ENCODE results near the gene UBAP1.
"Not testable (repeated sequence)": the region's sequence is repeated elsewhere in the genome, so short reads cannot be mapped to it uniquely, and the experiment has no call there.

The UBAP1 gene

GRCh38 chr9:34200092-34200491 lies 21.2 kb downstream of the UBAP1 start:
- no peaks in the 10 kb centered on the region for H3K9me3 ChIP-seq (ENCODE audit: control insufficient read depth in 1 of 2, low read length in 2 of 2)
- H3K27ac ChIP-seq (ENCODE audit: low read depth, low read length), result no peak overlapping the region
- peaks cover 0 to 4% of the 10 kb centered on the region in 2 donors for H3K4me1 ChIP-seq (ENCODE audit: control insufficient read depth in 1 of 2, insufficient read depth in 2 of 2, low read length in 2 of 2)
- H3K9ac ChIP-seq (ENCODE audit: low read depth in 1 of 2, low read length in 2 of 2), result no peak overlapping the region
- H3K36me3 ChIP-seq (ENCODE audit: control insufficient read depth in 1 of 2, insufficient read depth in 2 of 2, low read length in 2 of 2), result peaks cover 5 to 13% of the 10 kb centered on the region in 2 donors
- H3K4me3 ChIP-seq (ENCODE audit: low read depth in 1 of 2, low read length in 2 of 2), result no peak overlapping the region
- H3K27me3 ChIP-seq (ENCODE audit: control insufficient read depth in 1 of 2, insufficient read depth in 2 of 2, low read length in 2 of 2), result no peaks in the 10 kb centered on the region

GRCh38 chr9:34203275-34203991 lies 24.6 kb downstream of the UBAP1 start:
- H3K27me3 ChIP-seq (ENCODE audit: control insufficient read depth in 1 of 2, insufficient read depth in 2 of 2, low read length in 2 of 2), result no peaks in the 10 kb centered on the region
- H3K9me3 ChIP-seq (ENCODE audit: control insufficient read depth in 1 of 2, low read length in 2 of 2), result no peaks in the 10 kb centered on the region
- H3K36me3 ChIP-seq (ENCODE audit: control insufficient read depth in 1 of 2, insufficient read depth in 2 of 2, low read length in 2 of 2), result peaks cover 5 to 9% of the 10 kb centered on the region in 2 donors
- no peak overlapping the region for H3K27ac ChIP-seq (ENCODE audit: low read depth, low read length)
- H3K9ac ChIP-seq (ENCODE audit: low read depth in 1 of 2, low read length in 2 of 2), result no peak overlapping the region
- no peaks in the 10 kb centered on the region for H3K4me1 ChIP-seq (ENCODE audit: control insufficient read depth in 1 of 2, insufficient read depth in 2 of 2, low read length in 2 of 2)
- H3K4me3 ChIP-seq (ENCODE audit: low read depth in 1 of 2, low read length in 2 of 2), result no peak overlapping the region

- H3K4me3 ChIP-seq (ENCODE audit: low read depth in 1 of 2, low read length in 2 of 2), result no peak overlapping the region
- H3K36me3 ChIP-seq (ENCODE audit: control insufficient read depth in 1 of 2, insufficient read depth in 2 of 2, low read length in 2 of 2), result peaks cover 5 to 9% of the 10 kb centered on the region in 2 donors
- no peak overlapping the region for H3K27ac ChIP-seq (ENCODE audit: low read depth, low read length)
- H3K4me1 ChIP-seq (ENCODE audit: control insufficient read depth in 1 of 2, insufficient read depth in 2 of 2, low read length in 2 of 2), result no peaks in the 10 kb centered on the region
- H3K9ac ChIP-seq (ENCODE audit: low read depth in 1 of 2, low read length in 2 of 2), result no peak overlapping the region
- no peaks in the 10 kb centered on the region for H3K27me3 ChIP-seq (ENCODE audit: control insufficient read depth in 1 of 2, insufficient read depth in 2 of 2, low read length in 2 of 2)
- no peaks in the 10 kb centered on the region for H3K9me3 ChIP-seq (ENCODE audit: control insufficient read depth in 1 of 2, low read length in 2 of 2)
These were observed 25.3 kb downstream of the UBAP1 start for GRCh38 chr9:34203992-34204635.

- Histone ChIP-seq H3K9ac (ENCODE audit: low read depth in 1 of 2, low read length in 2 of 2) (no peak overlapping the region), H3K4me1 (ENCODE audit: control insufficient read depth in 1 of 2, insufficient read depth in 2 of 2, low read length in 2 of 2) (no peaks in the 10 kb centered on the region), H3K36me3 (ENCODE audit: control insufficient read depth in 1 of 2, insufficient read depth in 2 of 2, low read length in 2 of 2) (peaks cover 5 to 9% of the 10 kb centered on the region in 2 donors), H3K27ac (ENCODE audit: low read depth, low read length) (no peak overlapping the region), H3K4me3 (ENCODE audit: low read depth in 1 of 2, low read length in 2 of 2) (no peak overlapping the region), H3K9me3 (ENCODE audit: control insufficient read depth in 1 of 2, low read length in 2 of 2) (no peaks in the 10 kb centered on the region), H3K27me3 (ENCODE audit: control insufficient read depth in 1 of 2, insufficient read depth in 2 of 2, low read length in 2 of 2) (no peaks in the 10 kb centered on the region)
These were observed 26.3 kb downstream of the UBAP1 start for GRCh38 chr9:34205102-34205501.

GRCh38 chr9:34206561-34206960 lies 27.7 kb downstream of the UBAP1 start:
- Histone ChIP-seq H3K27ac (ENCODE audit: low read depth, low read length) (no peak overlapping the region), H3K9me3 (ENCODE audit: control insufficient read depth in 1 of 2, low read length in 2 of 2) (no peaks in the 10 kb centered on the region), H3K9ac (ENCODE audit: low read depth in 1 of 2, low read length in 2 of 2) (no peak overlapping the region), H3K4me1 (ENCODE audit: control insufficient read depth in 1 of 2, insufficient read depth in 2 of 2, low read length in 2 of 2) (no peaks in the 10 kb centered on the region), H3K36me3 (ENCODE audit: control insufficient read depth in 1 of 2, insufficient read depth in 2 of 2, low read length in 2 of 2) (peaks cover 3 to 5% of the 10 kb centered on the region in 2 donors), H3K4me3 (ENCODE audit: low read depth in 1 of 2, low read length in 2 of 2) (no peak overlapping the region), H3K27me3 (ENCODE audit: control insufficient read depth in 1 of 2, insufficient read depth in 2 of 2, low read length in 2 of 2) (no peaks in the 10 kb centered on the region)

GRCh38 chr9:34211395-34211794 lies 32.6 kb downstream of the UBAP1 start:
- no peaks in the 10 kb centered on the region for H3K9me3 ChIP-seq (ENCODE audit: control insufficient read depth in 1 of 2, low read length in 2 of 2)
- no peak overlapping the region for H3K27ac ChIP-seq (ENCODE audit: low read depth, low read length)
- H3K36me3 ChIP-seq (ENCODE audit: control insufficient read depth in 1 of 2, insufficient read depth in 2 of 2, low read length in 2 of 2), result no peaks in the 10 kb centered on the region
- no peaks in the 10 kb centered on the region for H3K4me1 ChIP-seq (ENCODE audit: control insufficient read depth in 1 of 2, insufficient read depth in 2 of 2, low read length in 2 of 2)
- H3K9ac ChIP-seq (ENCODE audit: low read depth in 1 of 2, low read length in 2 of 2), result no peak overlapping the region
- no peak overlapping the region for H3K4me3 ChIP-seq (ENCODE audit: low read depth in 1 of 2, low read length in 2 of 2)
- H3K27me3 ChIP-seq (ENCODE audit: control insufficient read depth in 1 of 2, insufficient read depth in 2 of 2, low read length in 2 of 2), result no peaks in the 10 kb centered on the region

GRCh38 chr9:34214354-34215000 lies 35.6 kb downstream of the UBAP1 start:
- not testable (repeated sequence) for H3K27me3 ChIP-seq (ENCODE audit: control insufficient read depth in 1 of 2, insufficient read depth in 2 of 2, low read length in 2 of 2); H3K27ac ChIP-seq (ENCODE audit: low read depth, low read length); H3K4me1 ChIP-seq (ENCODE audit: control insufficient read depth in 1 of 2, insufficient read depth in 2 of 2, low read length in 2 of 2); H3K4me3 ChIP-seq (ENCODE audit: low read depth in 1 of 2, low read length in 2 of 2); H3K9me3 ChIP-seq (ENCODE audit: control insufficient read depth in 1 of 2, low read length in 2 of 2); H3K36me3 ChIP-seq (ENCODE audit: control insufficient read depth in 1 of 2, insufficient read depth in 2 of 2, low read length in 2 of 2); H3K9ac ChIP-seq (ENCODE audit: low read depth in 1 of 2, low read length in 2 of 2)

GRCh38 chr9:34216325-34216724 lies 37.5 kb downstream of the UBAP1 start:
- H3K9me3 ChIP-seq (ENCODE audit: control insufficient read depth in 1 of 2, low read length in 2 of 2), result no peaks in the 10 kb centered on the region
- H3K27me3 ChIP-seq (ENCODE audit: control insufficient read depth in 1 of 2, insufficient read depth in 2 of 2, low read length in 2 of 2), result no peaks in the 10 kb centered on the region
- H3K4me1 ChIP-seq (ENCODE audit: control insufficient read depth in 1 of 2, insufficient read depth in 2 of 2, low read length in 2 of 2), result no peaks in the 10 kb centered on the region
- no peak overlapping the region for H3K4me3 ChIP-seq (ENCODE audit: low read depth in 1 of 2, low read length in 2 of 2)
- no peak overlapping the region for H3K9ac ChIP-seq (ENCODE audit: low read depth in 1 of 2, low read length in 2 of 2)
- H3K36me3 ChIP-seq (ENCODE audit: control insufficient read depth in 1 of 2, insufficient read depth in 2 of 2, low read length in 2 of 2), result no peaks in the 10 kb centered on the region
- no peak overlapping the region for H3K27ac ChIP-seq (ENCODE audit: low read depth, low read length)

GRCh38 chr9:34217015-34217414 lies 38.2 kb downstream of the UBAP1 start:
- not testable (repeated sequence) for H3K36me3 ChIP-seq (ENCODE audit: control insufficient read depth in 1 of 2, insufficient read depth in 2 of 2, low read length in 2 of 2); H3K4me3 ChIP-seq (ENCODE audit: low read depth in 1 of 2, low read length in 2 of 2); H3K27me3 ChIP-seq (ENCODE audit: control insufficient read depth in 1 of 2, insufficient read depth in 2 of 2, low read length in 2 of 2); H3K27ac ChIP-seq (ENCODE audit: low read depth, low read length); H3K9me3 ChIP-seq (ENCODE audit: control insufficient read depth in 1 of 2, low read length in 2 of 2); H3K9ac ChIP-seq (ENCODE audit: low read depth in 1 of 2, low read length in 2 of 2); H3K4me1 ChIP-seq (ENCODE audit: control insufficient read depth in 1 of 2, insufficient read depth in 2 of 2, low read length in 2 of 2)

GRCh38 chr9:34218446-34218845 lies 39.6 kb downstream of the UBAP1 start:
- Histone ChIP-seq H3K9me3 (ENCODE audit: control insufficient read depth in 1 of 2, low read length in 2 of 2) (no peaks in the 10 kb centered on the region), H3K27ac (ENCODE audit: low read depth, low read length) (no peak overlapping the region)

More at GRCh38 chr9:34218446-34218845, 39.6 kb downstream of the UBAP1 start:
- no peak overlapping the region for H3K9ac ChIP-seq (ENCODE audit: low read depth in 1 of 2, low read length in 2 of 2)
- no peak overlapping the region for H3K4me3 ChIP-seq (ENCODE audit: low read depth in 1 of 2, low read length in 2 of 2)
- H3K36me3 ChIP-seq (ENCODE audit: control insufficient read depth in 1 of 2, insufficient read depth in 2 of 2, low read length in 2 of 2), result no peaks in the 10 kb centered on the region
- no peaks in the 10 kb centered on the region for H3K4me1 ChIP-seq (ENCODE audit: control insufficient read depth in 1 of 2, insufficient read depth in 2 of 2, low read length in 2 of 2)
- no peaks in the 10 kb centered on the region for H3K27me3 ChIP-seq (ENCODE audit: control insufficient read depth in 1 of 2, insufficient read depth in 2 of 2, low read length in 2 of 2)
